A673 (cell line): ENCODE measurements around the gene SPINT1.

ENCODE experiments used
- CTCF ChIP-seq: fragments of 300-800, 200-600 bp; sonication (generic); conservative IDR thresholded peaks from 2 replicates; pipeline ENCODE4 v1.5.1; 2017; ENCODE audit warnings: low read depth, mild to moderate bottlenecking, antibody characterized with exemption, low read length, moderate library complexity, mixed read lengths
- EZH2 ChIP-seq: fragments of 200-600 bp; sonication (generic); IDR thresholded peaks from 2 replicates; pipeline ENCODE4 v1.6.1; 2017; ENCODE audit warnings: borderline replicate concordance, low read depth, mild to moderate bottlenecking, mixed read lengths, antibody characterized with exemption, low read length; ENCODE audit not compliant: poor library complexity, severe bottlenecking

GRCh38 chr15:40825661-40826422 is 18.0 kb upstream of the SPINT1 start:
- TF ChIP-seq CTCF = no peak
- TF ChIP-seq EZH2 = no peak
